Measurements from ENCODE around the gene PPIL1. TPM values are rescaled to one million over a fixed set of nuclear protein-coding genes. Genes with fewer than 3 reads are reported as not detected.

PPIL1 gene
- total and polyA plus RNA-seq, 2 of the 8 experiments (the other 6 are each of a cell fraction or from before 2014, with no cell fraction given) = 83.7 to 86.5 TPM

GRCh38 chr6:36837022-36837339 is 37.6 kb downstream of the PPIL1 start (continued):
- TF ChIP-seq CTCF (IDR thresholded peaks at IDR 0.05; ENCODE audit: control extremely low read depth in 1 of 3, insufficient read depth in 1 of 3, low read depth in 1 of 3, low read length in 3 of 3) (no peak), CHD1 (IDR thresholded peaks at IDR 0.05; ENCODE audit: low read depth, low read length) (no peak), GTF2F1 (IDR thresholded peaks at IDR 0.05; ENCODE audit: borderline replicate concordance, low read depth, low read length) (no peak)
